Body of pancreas (tissue), 4 donors: ENCODE data around the gene RAP1A.
"Not testable (repeated sequence)": the region's sequence is repeated elsewhere in the genome, so short reads cannot be mapped to it uniquely, and the experiment has no call there.

ENCODE experiments used
- POLR2A ChIP-seq, 3 donors: fragments of 450-650 bp; IDR thresholded peaks; one replicate each; pipeline ENCODE4 v1.6.1; 2016; ENCODE audit warnings: antibody characterized with exemption in 3 of 3, mild to moderate bottlenecking in 2 of 3
- TF ChIP-seq, protein P1 (sequence below), 7 experiments: fragments of 450-650 bp in 4 of 7; fragments of 200-600 bp in 3 of 7; sonication (generic) in 3 of 7; IDR thresholded peaks; one replicate each; pipeline ENCODE4 v1.5.1; 2016 to 2019; ENCODE audit warnings: antibody characterized with exemption in 7 of 7

DNA sequence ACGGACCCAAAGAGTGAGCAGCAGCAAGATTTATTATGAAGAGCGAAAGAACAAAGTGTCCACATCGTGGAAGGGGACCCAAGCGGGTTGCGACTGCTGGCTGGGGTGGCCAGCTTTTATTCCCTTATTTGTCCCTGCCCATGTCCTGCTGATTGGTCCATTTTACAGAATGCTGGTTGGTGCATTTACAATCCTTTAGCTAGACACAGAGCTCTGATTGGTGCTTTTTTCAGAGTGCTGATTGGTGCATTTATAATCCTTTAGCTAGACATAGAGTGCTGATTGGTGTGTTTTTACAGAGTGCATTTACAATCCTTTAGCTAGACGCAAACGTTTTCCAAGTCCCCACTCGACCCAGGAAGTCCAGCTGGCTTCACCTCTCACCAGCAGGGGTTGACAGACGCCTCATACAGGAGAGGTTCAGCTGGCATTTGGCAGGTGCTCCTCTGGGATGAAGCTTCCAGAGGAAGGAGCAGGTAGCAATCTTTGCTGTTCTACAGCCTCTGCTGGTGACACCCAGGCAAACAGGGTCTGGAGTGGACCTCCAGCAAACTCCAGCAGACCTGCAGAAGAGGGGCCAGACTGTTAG is 60.7 kb downstream of the RAP1A start:
- TF ChIP-seq, protein P1, sequence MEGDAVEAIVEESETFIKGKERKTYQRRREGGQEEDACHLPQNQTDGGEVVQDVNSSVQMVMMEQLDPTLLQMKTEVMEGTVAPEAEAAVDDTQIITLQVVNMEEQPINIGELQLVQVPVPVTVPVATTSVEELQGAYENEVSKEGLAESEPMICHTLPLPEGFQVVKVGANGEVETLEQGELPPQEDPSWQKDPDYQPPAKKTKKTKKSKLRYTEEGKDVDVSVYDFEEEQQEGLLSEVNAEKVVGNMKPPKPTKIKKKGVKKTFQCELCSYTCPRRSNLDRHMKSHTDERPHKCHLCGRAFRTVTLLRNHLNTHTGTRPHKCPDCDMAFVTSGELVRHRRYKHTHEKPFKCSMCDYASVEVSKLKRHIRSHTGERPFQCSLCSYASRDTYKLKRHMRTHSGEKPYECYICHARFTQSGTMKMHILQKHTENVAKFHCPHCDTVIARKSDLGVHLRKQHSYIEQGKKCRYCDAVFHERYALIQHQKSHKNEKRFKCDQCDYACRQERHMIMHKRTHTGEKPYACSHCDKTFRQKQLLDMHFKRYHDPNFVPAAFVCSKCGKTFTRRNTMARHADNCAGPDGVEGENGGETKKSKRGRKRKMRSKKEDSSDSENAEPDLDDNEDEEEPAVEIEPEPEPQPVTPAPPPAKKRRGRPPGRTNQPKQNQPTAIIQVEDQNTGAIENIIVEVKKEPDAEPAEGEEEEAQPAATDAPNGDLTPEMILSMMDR (IDR thresholded peaks at IDR 0.05) = not testable (repeated sequence)
- TF ChIP-seq POLR2A (IDR thresholded peaks at IDR 0.05) = not testable (repeated sequence)
